ENCODE data around the gene ZFYVE19. TPM values are rescaled to one million over a fixed set of nuclear protein-coding genes. Genes with fewer than 3 reads are reported as not detected.

Gene ZFYVE19
- polyA plus RNA-seq, 3 donors: 8.2 to 62.9 (median 10.3) TPM

GRCh38 chr15:40793216-40793989 lies 13.5 kb upstream of the ZFYVE19 start:
- Histone ChIP-seq H3K27ac (ENCODE audit: low read depth in 1 of 2, low read length in 2 of 2) (no peak overlapping the region), H3K27me3 (ENCODE audit: control insufficient read depth in 2 of 2, insufficient read depth in 2 of 2, low read length in 2 of 2) (no peaks in the 10 kb centered on the region), H3K4me2 (replicated peaks; ENCODE audit: extremely low read depth, low read length, poor library complexity, severe bottlenecking) (no peak overlapping the region), H4K20me1 (ENCODE audit: insufficient read depth, low read length) (peaks cover 42% of the 10 kb centered on the region), H2AFZ (ENCODE audit: insufficient read depth, low read depth, low read length, poor library complexity, severe bottlenecking) (no peak overlapping the region), H3K9ac (ENCODE audit: insufficient read depth, low read length, poor library complexity, severe bottlenecking) (no peak overlapping the region), H3K36me3 (replicated peaks in 1 of 2; ENCODE audit: control insufficient read depth in 1 of 2, insufficient read depth in 2 of 2, low read length in 2 of 2) (peaks cover 4 to 33% of the 10 kb centered on the region in 2 donors), H3K4me3 (replicated peaks in 1 of 3; ENCODE audit: low read depth in 2 of 3, low read length in 3 of 3) (no peak overlapping the region), H3K4me1 (ENCODE audit: control insufficient read depth in 1 of 2, insufficient read depth in 2 of 2, low read length in 2 of 2) (peaks cover 12 to 26% of the 10 kb centered on the region in 2 donors), H3K9me3 (replicated peaks in 1 of 2; ENCODE audit: control insufficient read depth in 1 of 2, insufficient read depth in 1 of 2, low read length in 2 of 2) (no peaks in the 10 kb centered on the region), H3K79me2 (ENCODE audit: insufficient read depth, low read length) (peaks cover 22% of the 10 kb centered on the region)
- peak overlapping the region in 2 of 7 donors; percentile 16 to 26 for H3K27ac Mint-ChIP-seq
- no peaks in the 10 kb centered on the region for H3K27me3 Mint-ChIP-seq (ENCODE audit: low read depth in 3 of 3)
- peaks cover 20 to 38% of the 10 kb centered on the region in 2 donors for H3K36me3 Mint-ChIP-seq
- H3K4me1 Mint-ChIP-seq: peaks cover 28% of the 10 kb centered on the region
- no peak for DNase-seq
- TF ChIP-seq, protein P1, sequence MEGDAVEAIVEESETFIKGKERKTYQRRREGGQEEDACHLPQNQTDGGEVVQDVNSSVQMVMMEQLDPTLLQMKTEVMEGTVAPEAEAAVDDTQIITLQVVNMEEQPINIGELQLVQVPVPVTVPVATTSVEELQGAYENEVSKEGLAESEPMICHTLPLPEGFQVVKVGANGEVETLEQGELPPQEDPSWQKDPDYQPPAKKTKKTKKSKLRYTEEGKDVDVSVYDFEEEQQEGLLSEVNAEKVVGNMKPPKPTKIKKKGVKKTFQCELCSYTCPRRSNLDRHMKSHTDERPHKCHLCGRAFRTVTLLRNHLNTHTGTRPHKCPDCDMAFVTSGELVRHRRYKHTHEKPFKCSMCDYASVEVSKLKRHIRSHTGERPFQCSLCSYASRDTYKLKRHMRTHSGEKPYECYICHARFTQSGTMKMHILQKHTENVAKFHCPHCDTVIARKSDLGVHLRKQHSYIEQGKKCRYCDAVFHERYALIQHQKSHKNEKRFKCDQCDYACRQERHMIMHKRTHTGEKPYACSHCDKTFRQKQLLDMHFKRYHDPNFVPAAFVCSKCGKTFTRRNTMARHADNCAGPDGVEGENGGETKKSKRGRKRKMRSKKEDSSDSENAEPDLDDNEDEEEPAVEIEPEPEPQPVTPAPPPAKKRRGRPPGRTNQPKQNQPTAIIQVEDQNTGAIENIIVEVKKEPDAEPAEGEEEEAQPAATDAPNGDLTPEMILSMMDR (IDR thresholded peaks at IDR 0.05): no peak
- H3K4me3 Mint-ChIP-seq: no peak overlapping the region
- H3K9me3 Mint-ChIP-seq: no peaks in the 10 kb centered on the region
- intact Hi-C loops (cut with micrococcal nuclease): no loop called here
- 74% methylated on average over 6 of the region's 9 CpGs for WGBS (ENCODE audit: insufficient coverage)

- Mint-ChIP-seq H3K9me3 (no peaks in the 10 kb centered on the region), H3K27ac (peak overlapping the region in 3 of 7 donors; percentile 10 to 69 (median 48)), H3K36me3 (peaks cover 32 to 53% of the 10 kb centered on the region in 2 donors), H3K27me3 (ENCODE audit: low read depth in 3 of 3) (no peaks in the 10 kb centered on the region), H3K4me3 (no peak overlapping the region), H3K4me1 (peaks cover 24% of the 10 kb centered on the region)
- Histone ChIP-seq H3K9ac (ENCODE audit: insufficient read depth, low read length, poor library complexity, severe bottlenecking) (no peak overlapping the region), H3K4me3 (replicated peaks in 1 of 3; ENCODE audit: low read depth in 2 of 3, low read length in 3 of 3) (no peak overlapping the region), H3K79me2 (ENCODE audit: insufficient read depth, low read length) (peaks cover 32% of the 10 kb centered on the region), H3K4me2 (replicated peaks; ENCODE audit: extremely low read depth, low read length, poor library complexity, severe bottlenecking) (no peak overlapping the region), H4K20me1 (ENCODE audit: insufficient read depth, low read length) (peaks cover 26% of the 10 kb centered on the region), H3K4me1 (ENCODE audit: control insufficient read depth in 1 of 2, insufficient read depth in 2 of 2, low read length in 2 of 2) (peaks cover 12 to 19% of the 10 kb centered on the region in 2 donors), H3K27me3 (ENCODE audit: control insufficient read depth in 2 of 2, insufficient read depth in 2 of 2, low read length in 2 of 2) (no peaks in the 10 kb centered on the region), H3K27ac (ENCODE audit: low read depth in 1 of 2, low read length in 2 of 2) (peak overlapping the region in 1 of 2 donors; percentile 61), H3K36me3 (replicated peaks in 1 of 2; ENCODE audit: control insufficient read depth in 1 of 2, insufficient read depth in 2 of 2, low read length in 2 of 2) (peaks cover 4 to 38% of the 10 kb centered on the region in 2 donors), H2AFZ (ENCODE audit: insufficient read depth, low read depth, low read length, poor library complexity, severe bottlenecking) (no peak overlapping the region), H3K9me3 (replicated peaks in 1 of 2; ENCODE audit: control insufficient read depth in 1 of 2, insufficient read depth in 1 of 2, low read length in 2 of 2) (no peaks in the 10 kb centered on the region)
- TF ChIP-seq, protein P1 (IDR thresholded peaks at IDR 0.05): no peak
- no peak for DNase-seq
- no CpG with 5 or more reads among the region's 2 CpGs for WGBS (ENCODE audit: insufficient coverage)
- intact Hi-C loops (cut with micrococcal nuclease): no loop called here
These were observed 10.8 kb upstream of the ZFYVE19 start for GRCh38 chr15:40796041-40796440.

Measured in CD14-positive monocyte (primary cell).